Ishikawa (cell line): ENCODE data around the gene GPANK1.

Experiments used
- EGR1 ChIP-seq: IDR thresholded peaks from 2 replicates; pipeline ENCODE4 v1.6.1; 2012
- EP300 ChIP-seq: IDR thresholded peaks from 2 replicates; pipeline ENCODE4 v1.6.1; 2012; ENCODE audit warnings: borderline replicate concordance
- USF1 ChIP-seq: IDR thresholded peaks from 2 replicates; pipeline ENCODE4 v1.6.1; 2012

GRCh38 chr6:31627690-31628287, 37.0 kb downstream of the GPANK1 start:
- TF ChIP-seq EP300: no peak
- no peak for TF ChIP-seq USF1
- TF ChIP-seq EGR1: no peak
